Osteoblast (primary cell): ENCODE results near the gene SMOC1. TPM values are rescaled to one million over a fixed set of nuclear protein-coding genes. Genes with fewer than 3 reads are reported as not detected.

Experiments
- DNase-seq: peaks from one replicate; pipeline ENCODE4 v3.0.0; 2011; ENCODE audit warnings: low spot score, mixed read lengths; ENCODE audit not compliant: insufficient read length; ENCODE audit errors: missing footprints
- H2AFZ ChIP-seq: 2 replicates; pipeline ENCODE4 v1.6.0; 2011; ENCODE audit warnings: mild to moderate bottlenecking, low read length
- H3K27ac ChIP-seq: 2 replicates; pipeline ENCODE4 v1.5.1; 2011; ENCODE audit warnings: mild to moderate bottlenecking, low read depth, low read length, moderate library complexity
- H3K27me3 ChIP-seq: 2 replicates; pipeline ENCODE4 v1.6.0; 2012; ENCODE audit warnings: mild to moderate bottlenecking, control low read depth, inconsistent platforms, low read length, moderate library complexity; ENCODE audit not compliant: insufficient read depth
- H3K36me3 ChIP-seq: 2 replicates; pipeline ENCODE4 v1.5.1; 2011; ENCODE audit warnings: mild to moderate bottlenecking, low read length, control low read depth, moderate library complexity; ENCODE audit not compliant: insufficient read depth
- H3K4me1 ChIP-seq: 2 replicates; pipeline ENCODE4 v1.5.1; 2011; ENCODE audit warnings: mild to moderate bottlenecking, low read length, control low read depth, moderate library complexity; ENCODE audit not compliant: insufficient read depth
- H3K4me2 ChIP-seq: 2 replicates; pipeline ENCODE4 v1.6.0; 2011; ENCODE audit warnings: mild to moderate bottlenecking, low read length; ENCODE audit not compliant: insufficient read depth
- H3K4me3 ChIP-seq: fragments of 200-600 bp; sonication (generic); 3 replicates; pipeline ENCODE4 v1.5.1; 2012; ENCODE audit warnings: mild to moderate bottlenecking, low read length, inconsistent platforms; ENCODE audit not compliant: insufficient read depth
- H3K79me2 ChIP-seq: 2 replicates; pipeline ENCODE4 v1.6.0; 2012; ENCODE audit warnings: mild to moderate bottlenecking, low read length, control low read depth, inconsistent platforms; ENCODE audit not compliant: insufficient read depth
- H3K9me3 ChIP-seq: 2 replicates; pipeline ENCODE4 v1.5.1; 2011; ENCODE audit warnings: low read depth, low read length, control low read depth
- H4K20me1 ChIP-seq: 2 replicates; pipeline ENCODE4 v1.6.0; 2012; ENCODE audit warnings: mild to moderate bottlenecking, low read length, control low read depth; ENCODE audit not compliant: insufficient read depth
- CTCF ChIP-seq: IDR thresholded peaks from 2 replicates; pipeline ENCODE4 v1.5.1; 2011; ENCODE audit warnings: mild to moderate bottlenecking, low read depth, low read length, moderate library complexity; ENCODE audit errors: extremely low read depth
- total RNA-seq: library from RNA; depleted of rRNA; stranded (reverse); fragments of >200 nt; gene quantifications from 2 replicates; pipeline ENCODE4 v1.2.3, GENCODE V29; 2012

SMOC1 gene
- total RNA-seq, 1 donor, result 25.7 TPM

DNA sequence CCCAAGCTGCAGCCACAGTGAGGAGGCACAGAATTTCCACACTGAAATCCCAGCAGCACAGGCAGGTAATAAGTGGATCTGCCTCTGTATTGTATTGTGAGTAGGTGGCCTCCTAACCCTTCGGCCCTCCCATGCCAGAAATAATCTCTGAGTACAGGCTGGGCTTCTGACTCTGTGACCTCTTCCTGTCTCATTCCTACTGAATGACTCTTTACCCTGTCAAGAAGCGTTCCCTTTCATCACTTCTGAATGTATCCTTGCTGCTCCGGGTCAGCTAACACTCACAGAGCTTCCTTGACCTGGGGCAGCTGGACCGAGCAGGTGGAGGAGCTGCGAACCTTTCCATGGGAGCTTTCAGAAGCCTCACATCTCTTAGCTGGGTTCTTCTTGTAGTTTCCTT lies 190.0 kb downstream of the SMOC1 start:
- Histone ChIP-seq H4K20me1 (no peaks in the 10 kb centered on the region), H3K4me3 (no peak overlapping the region), H3K9me3 (no peaks in the 10 kb centered on the region), H3K79me2 (no peaks in the 10 kb centered on the region), H3K4me2 (no peak overlapping the region), H3K4me1 (no peaks in the 10 kb centered on the region), H3K27me3 (peaks cover 9% of the 10 kb centered on the region), H3K27ac (no peak overlapping the region), H3K36me3 (no peaks in the 10 kb centered on the region), H2AFZ (no peak overlapping the region)
- no peak for TF ChIP-seq CTCF
- no peak for DNase-seq

GRCh38 chr14:70073924-70074566 lies 194.8 kb downstream of the SMOC1 start:
- DNase-seq, result no peak
- Histone ChIP-seq H3K79me2 (no peaks in the 10 kb centered on the region), H3K27me3 (peaks cover 9% of the 10 kb centered on the region), H3K27ac (no peak overlapping the region), H2AFZ (no peak overlapping the region), H3K36me3 (no peaks in the 10 kb centered on the region), H4K20me1 (no peaks in the 10 kb centered on the region), H3K4me2 (no peak overlapping the region), H3K9me3 (no peaks in the 10 kb centered on the region), H3K4me1 (no peaks in the 10 kb centered on the region), H3K4me3 (no peak overlapping the region)
- TF ChIP-seq CTCF, result peak; percentile 86

- no peaks in the 10 kb centered on the region for H3K79me2 ChIP-seq
- no peaks in the 10 kb centered on the region for H3K9me3 ChIP-seq
- no peak overlapping the region for H2AFZ ChIP-seq
- TF ChIP-seq CTCF, result no peak
- DNase-seq, result no peak
- no peaks in the 10 kb centered on the region for H4K20me1 ChIP-seq
- H3K4me3 ChIP-seq, result no peak overlapping the region
- H3K27ac ChIP-seq, result no peak overlapping the region
- H3K27me3 ChIP-seq, result peaks cover 4% of the 10 kb centered on the region
- H3K4me2 ChIP-seq, result no peak overlapping the region
- H3K36me3 ChIP-seq, result no peaks in the 10 kb centered on the region
- no peaks in the 10 kb centered on the region for H3K4me1 ChIP-seq
These were observed 197.8 kb downstream of the SMOC1 start for GRCh38 chr14:70077005-70077404.

- H2AFZ ChIP-seq, result no peak overlapping the region
- no peaks in the 10 kb centered on the region for H3K9me3 ChIP-seq
- no peak for TF ChIP-seq CTCF
- peaks cover 4% of the 10 kb centered on the region for H3K27me3 ChIP-seq
- H3K36me3 ChIP-seq, result no peaks in the 10 kb centered on the region
- no peak overlapping the region for H3K4me3 ChIP-seq
- DNase-seq, result no peak
- no peak overlapping the region for H3K27ac ChIP-seq
- H3K4me2 ChIP-seq, result no peak overlapping the region
- no peaks in the 10 kb centered on the region for H4K20me1 ChIP-seq
- H3K4me1 ChIP-seq, result no peaks in the 10 kb centered on the region
- H3K79me2 ChIP-seq, result no peaks in the 10 kb centered on the region
These were observed 198.5 kb downstream of the SMOC1 start for GRCh38 chr14:70077720-70078119.
